ENCODE results near the gene PMS1.

PMS1 gene

GRCh38 chr2:189782221-189782671 is 2.0 kb upstream of the PMS1 start:
- TF ChIP-seq CTCF (IDR thresholded peaks at IDR 0.05) = no peak
- Histone ChIP-seq H2AFZ (no peak overlapping the region), H3K9ac (no peak overlapping the region), H3K79me2 (peaks cover 31% of the 10 kb centered on the region), H3K36me3 (ENCODE audit: control insufficient read depth, insufficient read depth, low read length) (no peaks in the 10 kb centered on the region), H3K27ac (no peak overlapping the region), H3K9me3 (ENCODE audit: control insufficient read depth, low read length) (no peaks in the 10 kb centered on the region), H3K4me1 (no peaks in the 10 kb centered on the region), H3K27me3 (ENCODE audit: control insufficient read depth, insufficient read depth, low read length) (no peaks in the 10 kb centered on the region), H3K4me2 (ENCODE audit: low read length) (no peak overlapping the region), H3K4me3 (ENCODE audit: low read depth, low read length) (no peak overlapping the region)

GRCh38 chr2:189783451-189783926 is 761 bp upstream of the PMS1 start:
- Histone ChIP-seq H3K4me3 (ENCODE audit: low read depth, low read length) (peak overlapping the region; percentile 71), H3K27ac (peak overlapping the region; percentile 89), H3K36me3 (ENCODE audit: control insufficient read depth, insufficient read depth, low read length) (no peaks in the 10 kb centered on the region), H3K9me3 (ENCODE audit: control insufficient read depth, low read length) (no peaks in the 10 kb centered on the region), H3K4me2 (ENCODE audit: low read length) (peak overlapping the region; percentile 74), H3K27me3 (ENCODE audit: control insufficient read depth, insufficient read depth, low read length) (no peaks in the 10 kb centered on the region), H3K4me1 (no peaks in the 10 kb centered on the region), H2AFZ (peak overlapping the region; percentile 97), H3K9ac (peak overlapping the region; percentile 73), H3K79me2 (peaks cover 28% of the 10 kb centered on the region)
- TF ChIP-seq CTCF (IDR thresholded peaks at IDR 0.05) = no peak

GRCh38 chr2:189791338-189792042 is 7.2 kb downstream of the PMS1 start:
- Histone ChIP-seq H3K9ac (no peak overlapping the region), H3K36me3 (ENCODE audit: control insufficient read depth, insufficient read depth, low read length) (no peaks in the 10 kb centered on the region), H2AFZ (no peak overlapping the region), H3K4me2 (ENCODE audit: low read length) (no peak overlapping the region), H3K4me3 (ENCODE audit: low read depth, low read length) (no peak overlapping the region), H3K79me2 (no peaks in the 10 kb centered on the region), H3K27me3 (ENCODE audit: control insufficient read depth, insufficient read depth, low read length) (no peaks in the 10 kb centered on the region), H3K9me3 (ENCODE audit: control insufficient read depth, low read length) (no peaks in the 10 kb centered on the region), H3K4me1 (no peaks in the 10 kb centered on the region), H3K27ac (no peak overlapping the region)
- no peak for TF ChIP-seq CTCF (IDR thresholded peaks at IDR 0.05)

- no peak for TF ChIP-seq CTCF (IDR thresholded peaks at IDR 0.05)
- Histone ChIP-seq H3K4me1 (no peaks in the 10 kb centered on the region), H3K4me3 (ENCODE audit: low read depth, low read length) (no peak overlapping the region), H2AFZ (no peak overlapping the region), H3K9me3 (ENCODE audit: control insufficient read depth, low read length) (no peaks in the 10 kb centered on the region), H3K79me2 (no peaks in the 10 kb centered on the region), H3K9ac (no peak overlapping the region), H3K4me2 (ENCODE audit: low read length) (no peak overlapping the region), H3K36me3 (ENCODE audit: control insufficient read depth, insufficient read depth, low read length) (no peaks in the 10 kb centered on the region), H3K27me3 (ENCODE audit: control insufficient read depth, insufficient read depth, low read length) (no peaks in the 10 kb centered on the region), H3K27ac (no peak overlapping the region)
These were observed 10.1 kb downstream of the PMS1 start for GRCh38 chr2:189794310-189794709.

GRCh38 chr2:189797902-189798301 is 13.7 kb downstream of the PMS1 start:
- Histone ChIP-seq H3K4me1 (no peaks in the 10 kb centered on the region), H3K27me3 (ENCODE audit: control insufficient read depth, insufficient read depth, low read length) (no peaks in the 10 kb centered on the region), H3K9ac (no peak overlapping the region), H3K9me3 (ENCODE audit: control insufficient read depth, low read length) (no peaks in the 10 kb centered on the region), H2AFZ (no peak overlapping the region), H3K79me2 (no peaks in the 10 kb centered on the region), H3K27ac (no peak overlapping the region), H3K4me2 (ENCODE audit: low read length) (no peak overlapping the region), H3K4me3 (ENCODE audit: low read depth, low read length) (no peak overlapping the region), H3K36me3 (ENCODE audit: control insufficient read depth, insufficient read depth, low read length) (no peaks in the 10 kb centered on the region)
- no peak for TF ChIP-seq CTCF (IDR thresholded peaks at IDR 0.05)

Measured in parathyroid adenoma (tissue), 2 donors.